PFSK-1 (cell line): Measurements from ENCODE around the gene BMP7.

ENCODE experiments used
- POLR2AphosphoS5 ChIP-seq: IDR thresholded peaks from 2 replicates; pipeline ENCODE4 v1.6.1; 2012; ENCODE audit warnings: low read depth, mild to moderate bottlenecking, control low read depth, low read length, moderate library complexity
- SIN3A ChIP-seq: IDR thresholded peaks from 2 replicates; pipeline ENCODE4 v1.6.1; 2012; ENCODE audit warnings: mild to moderate bottlenecking, low read length, moderate library complexity, borderline replicate concordance; ENCODE audit not compliant: insufficient read depth
- TAF1 ChIP-seq: IDR thresholded peaks from 2 replicates; pipeline ENCODE4 v1.6.1; 2012; ENCODE audit warnings: low read length, control low read depth, borderline replicate concordance; ENCODE audit not compliant: insufficient read depth

GRCh38 chr20:57164872-57165271 is 101.6 kb downstream of the BMP7 start:
- no peak for TF ChIP-seq TAF1
- TF ChIP-seq POLR2AphosphoS5 = no peak
- no peak for TF ChIP-seq SIN3A
